NCI-H524 (cell line): ENCODE measurements around the gene PERP.
"Not testable (repeated sequence)": the region's sequence is repeated elsewhere in the genome, so short reads cannot be mapped to it uniquely, and the experiment has no call there.

ENCODE experiments used
- DNase-seq, 2 experiments: peaks; one replicate each; lab custom pipeline; 2025; lab: John Stamatoyannopoulos, UW

The PERP gene

DNA sequence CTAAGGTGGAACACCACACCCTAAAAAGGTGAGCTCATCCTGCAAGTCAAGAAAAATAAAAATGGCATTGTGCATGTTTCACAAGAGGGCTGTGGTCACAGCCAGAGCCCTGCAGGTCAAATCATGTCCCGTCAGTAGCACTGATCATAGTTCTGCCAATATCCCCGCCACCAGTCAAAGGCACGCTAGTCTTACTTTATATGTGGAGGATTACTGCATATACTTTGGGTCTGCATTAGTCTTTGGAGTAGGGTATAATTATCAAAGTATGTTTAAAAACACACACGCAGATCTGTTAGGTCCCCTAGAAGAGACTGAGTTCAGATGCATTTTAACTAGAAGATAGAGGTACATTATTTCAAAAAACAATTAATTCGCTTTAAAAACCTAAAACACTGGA lies 1.8 kb downstream of the PERP start:
- no peak for DNase-seq

DNA sequence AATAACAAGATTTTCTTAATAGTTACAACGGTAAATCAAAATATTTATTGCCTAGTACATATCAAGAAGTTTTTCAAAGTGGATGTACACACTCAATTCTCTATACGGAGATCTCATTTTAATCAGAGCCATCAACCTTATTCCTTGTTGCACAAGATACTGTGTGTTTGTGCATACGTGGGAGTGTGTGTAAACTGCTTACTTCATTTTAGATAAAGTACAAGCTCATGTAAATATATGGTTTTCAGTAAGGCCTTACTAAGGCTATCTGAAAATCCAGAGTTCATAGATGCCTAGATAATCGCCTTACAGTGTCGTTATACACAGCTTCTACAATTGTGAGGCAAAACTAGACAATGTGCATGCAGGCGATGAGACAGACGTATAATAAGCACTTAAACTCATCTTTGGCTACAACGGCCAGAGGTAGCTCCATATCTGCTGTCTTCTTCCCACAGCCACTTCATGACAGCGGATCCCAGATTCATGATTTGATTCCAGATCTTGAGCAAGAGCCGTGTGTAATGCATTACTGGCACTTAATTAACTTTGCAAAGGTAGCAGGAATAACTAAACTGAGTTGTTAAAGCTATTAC lies 2.5 kb downstream of the PERP start:
- DNase-seq = no peak

DNA sequence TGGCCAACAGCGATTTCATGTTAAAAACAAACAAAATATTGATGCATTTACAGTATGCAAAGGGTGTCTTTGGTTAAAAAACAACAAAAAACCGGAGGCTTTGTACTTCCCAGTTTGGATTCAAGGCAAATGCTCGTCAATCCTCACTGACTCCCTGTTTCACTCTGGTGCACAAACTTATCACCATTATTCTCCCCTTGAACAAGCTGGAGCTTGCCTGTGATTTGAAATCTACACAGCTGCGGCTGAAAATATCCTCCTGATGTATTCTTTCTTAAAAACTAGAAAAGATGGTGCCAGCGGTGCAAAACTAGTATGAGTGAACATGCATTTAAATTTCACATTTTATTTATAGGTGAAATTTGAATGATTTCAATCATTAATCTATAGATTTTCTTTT lies 3.3 kb downstream of the PERP start:
- DNase-seq = no peak

DNA sequence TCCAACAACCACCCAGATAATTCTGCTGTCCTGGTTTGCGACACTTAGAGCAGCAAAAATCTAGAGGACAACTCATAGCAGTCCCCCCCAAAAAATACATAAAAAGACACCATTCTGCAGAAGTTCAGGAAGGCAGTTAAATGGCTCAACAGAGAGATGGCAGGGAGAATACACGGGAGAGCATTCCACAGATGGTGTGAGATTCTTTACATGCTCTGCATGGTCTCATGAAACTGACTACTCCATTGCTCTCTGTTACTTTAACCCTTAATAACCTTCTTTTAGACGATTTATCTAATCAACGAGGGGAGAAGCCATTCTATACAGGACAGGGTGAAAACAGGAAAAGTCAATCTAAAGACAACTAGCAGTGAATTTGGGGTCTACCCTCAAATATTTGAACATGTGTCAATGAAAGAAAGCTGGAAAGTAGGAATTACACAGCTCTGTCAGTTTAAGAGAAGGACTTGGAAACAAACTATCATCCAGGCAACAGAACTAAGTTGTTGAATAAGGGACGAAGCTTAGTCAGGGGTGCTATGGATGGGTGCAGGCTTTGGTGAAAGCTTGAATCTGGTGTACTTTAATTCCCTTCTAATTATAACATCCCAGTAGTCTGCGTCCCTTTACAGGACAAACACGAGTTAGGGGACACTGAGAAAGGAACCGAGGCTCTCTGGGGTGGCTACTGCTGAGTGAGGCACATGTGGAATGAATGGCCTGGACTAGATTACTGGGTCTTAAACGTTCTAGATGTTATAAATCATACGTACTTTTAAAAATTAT lies 5.1 kb downstream of the PERP start:
- DNase-seq = no peak

DNA sequence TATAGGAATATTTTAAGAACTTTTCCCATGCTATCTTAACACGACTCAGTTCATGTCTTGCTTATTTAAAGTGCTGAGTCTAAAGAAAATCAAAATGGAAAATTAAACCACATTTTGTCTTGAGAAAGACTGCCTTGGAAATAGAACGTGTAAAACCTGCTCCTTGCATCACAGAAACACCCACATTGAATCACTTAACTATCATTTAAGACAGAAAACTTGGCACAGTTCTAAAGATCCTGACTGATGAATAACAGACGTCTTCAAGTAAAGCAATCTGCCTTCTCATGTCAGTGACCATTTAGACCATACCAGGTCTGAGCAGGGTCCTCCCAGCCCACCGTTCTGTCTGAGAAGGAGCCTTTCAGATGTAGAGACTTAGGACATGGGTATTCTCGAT lies 7.4 kb downstream of the PERP start:
- DNase-seq = no peak

DNA sequence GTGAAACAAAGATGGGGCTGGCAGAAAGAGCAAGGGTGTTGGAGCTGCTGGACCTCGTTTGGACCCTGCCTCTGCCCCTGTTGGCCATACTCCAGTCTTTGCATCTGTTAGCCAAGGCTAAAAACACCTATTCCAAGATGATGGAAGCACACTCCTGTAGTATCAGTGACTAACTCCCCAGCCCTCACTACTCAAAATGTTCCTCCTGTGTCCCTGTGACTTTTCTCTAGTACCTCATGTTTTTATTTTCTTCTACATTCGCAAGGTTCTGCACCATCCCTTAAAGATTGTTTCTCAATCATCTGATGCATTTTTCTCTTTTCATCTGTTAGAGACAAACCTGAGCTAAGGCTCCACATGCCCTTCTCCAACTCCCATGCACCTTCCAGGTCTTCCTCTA lies 8.9 kb downstream of the PERP start:
- no peak for DNase-seq

DNA sequence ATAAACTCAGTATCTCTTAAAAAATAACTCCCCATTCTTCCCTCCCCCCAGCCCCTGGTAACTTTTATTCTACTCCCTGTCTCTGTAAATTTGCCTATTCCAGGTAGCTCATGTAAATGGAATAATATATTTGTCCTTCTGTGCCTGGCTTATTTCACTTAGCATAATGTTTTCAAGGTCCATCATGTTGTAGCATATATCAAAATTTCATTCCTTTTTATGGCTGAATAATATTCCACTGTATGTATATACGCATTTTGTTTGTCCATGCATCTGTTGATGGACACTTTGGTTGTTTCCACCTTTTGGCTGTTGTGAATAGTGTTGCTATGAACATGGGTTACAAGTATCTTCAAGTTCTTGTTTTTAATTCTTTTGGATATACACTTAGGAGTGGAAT lies 13.0 kb downstream of the PERP start:
- no peak for DNase-seq

DNA sequence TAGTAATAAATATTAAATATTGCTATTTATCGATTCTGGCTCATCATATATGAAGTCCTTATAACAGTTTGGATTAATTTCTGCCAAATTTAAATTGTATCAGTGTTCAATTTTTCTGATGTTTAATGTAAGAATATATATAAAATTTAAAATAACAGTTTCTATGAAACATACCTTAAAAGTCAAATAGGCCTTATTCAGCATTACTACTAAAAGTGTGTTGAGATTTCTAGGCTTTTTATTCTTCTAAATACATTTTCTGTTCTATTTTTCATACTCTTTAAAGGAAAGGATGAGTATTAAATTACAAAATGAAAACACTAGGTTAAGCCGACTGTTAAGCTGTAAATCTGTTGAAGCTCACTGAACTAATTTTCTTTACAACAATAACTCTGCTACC lies 13.6 kb downstream of the PERP start:
- DNase-seq = no peak

DNA sequence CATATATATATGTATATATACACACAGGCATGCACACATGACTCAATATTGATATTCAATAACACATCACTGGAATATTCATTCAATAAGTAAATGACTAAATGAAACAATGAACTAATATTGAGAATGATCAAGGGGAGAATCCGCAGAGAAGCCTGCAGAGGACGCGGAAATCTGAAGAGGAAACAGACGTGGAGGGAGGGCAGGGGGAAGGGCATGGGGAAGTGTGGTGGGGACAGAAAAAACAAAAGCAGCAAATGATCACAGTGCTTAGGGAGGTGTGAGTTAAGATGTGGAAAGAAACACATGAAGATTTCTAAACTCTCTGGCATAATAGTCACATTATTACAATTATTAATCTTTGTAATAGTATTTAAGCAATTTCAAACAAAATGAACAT lies 14.5 kb downstream of the PERP start:
- DNase-seq = no peak

DNA sequence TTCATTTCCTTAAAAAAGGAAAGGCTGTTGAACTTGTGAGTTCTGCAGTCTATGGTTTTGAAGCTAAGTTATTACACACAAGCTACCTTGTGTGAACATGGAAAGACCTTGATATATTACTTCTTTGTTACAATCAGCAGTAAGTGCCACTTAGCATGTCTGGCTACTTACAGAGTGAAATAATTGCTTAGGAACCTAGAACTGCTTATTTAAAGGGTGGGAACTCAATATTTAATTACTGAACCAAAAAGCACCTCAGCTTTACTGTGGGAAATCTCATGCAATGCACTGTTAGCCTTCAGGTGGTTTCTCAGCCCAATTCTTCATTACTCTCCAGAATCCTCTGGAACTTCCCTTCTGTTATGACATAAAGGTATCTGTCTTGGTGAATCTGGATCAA lies 17.9 kb downstream of the PERP start:
- DNase-seq = no peak

DNA sequence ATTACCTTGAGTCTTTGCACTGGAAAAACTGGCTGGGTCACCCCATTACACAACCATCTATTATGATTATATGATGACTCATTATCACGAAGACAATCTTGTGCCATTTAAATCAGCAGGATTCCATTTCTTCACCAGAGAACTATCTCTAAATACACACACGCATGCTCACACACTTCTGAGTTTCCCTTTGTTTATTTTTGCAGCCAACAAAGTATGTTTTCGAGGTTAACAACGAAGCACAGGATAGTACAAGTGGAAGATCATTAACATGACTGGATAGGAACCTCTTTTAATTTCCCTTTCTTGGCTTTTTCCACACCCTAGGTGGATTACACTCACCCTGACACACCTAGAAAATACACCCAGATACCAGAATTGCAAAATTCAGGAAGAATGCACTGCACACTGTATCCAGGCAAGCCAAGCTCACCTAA lies 18.9 kb downstream of the PERP start:
- no peak for DNase-seq

DNA sequence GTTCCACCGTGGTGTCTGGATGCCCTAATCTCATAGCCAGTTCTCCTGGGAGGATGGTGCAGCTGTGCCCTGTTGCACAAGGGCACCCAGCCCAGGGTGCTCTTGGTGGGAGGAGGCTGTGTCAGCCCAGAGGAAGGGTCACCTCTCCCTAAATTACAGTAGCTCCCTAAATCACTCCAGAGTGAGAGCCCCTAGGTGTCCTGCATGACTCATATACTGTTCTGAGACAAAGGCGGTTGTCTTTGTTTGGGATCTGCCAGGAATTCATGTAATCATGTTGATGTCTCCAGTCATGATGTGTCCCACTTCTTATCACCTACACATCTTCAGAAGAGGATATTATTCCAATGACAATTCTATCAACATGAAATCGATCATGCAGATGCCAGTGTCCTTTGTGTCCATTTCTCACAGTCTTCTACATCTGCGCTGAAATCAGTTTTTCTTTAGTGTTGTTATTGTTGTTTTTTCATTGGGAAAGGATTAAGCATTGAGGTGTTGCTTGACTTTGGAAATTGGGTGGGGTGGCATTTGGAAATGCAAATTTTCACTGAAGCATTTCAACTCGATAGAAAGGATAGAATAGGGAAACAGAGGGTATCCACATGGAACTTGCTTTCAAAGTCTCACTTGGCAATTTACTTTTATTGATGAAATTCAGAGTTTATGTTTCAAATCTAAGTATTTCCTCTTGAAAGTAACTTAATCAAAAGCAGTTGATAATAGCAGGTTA lies 19.5 kb downstream of the PERP start:
- DNase-seq = no peak

DNA sequence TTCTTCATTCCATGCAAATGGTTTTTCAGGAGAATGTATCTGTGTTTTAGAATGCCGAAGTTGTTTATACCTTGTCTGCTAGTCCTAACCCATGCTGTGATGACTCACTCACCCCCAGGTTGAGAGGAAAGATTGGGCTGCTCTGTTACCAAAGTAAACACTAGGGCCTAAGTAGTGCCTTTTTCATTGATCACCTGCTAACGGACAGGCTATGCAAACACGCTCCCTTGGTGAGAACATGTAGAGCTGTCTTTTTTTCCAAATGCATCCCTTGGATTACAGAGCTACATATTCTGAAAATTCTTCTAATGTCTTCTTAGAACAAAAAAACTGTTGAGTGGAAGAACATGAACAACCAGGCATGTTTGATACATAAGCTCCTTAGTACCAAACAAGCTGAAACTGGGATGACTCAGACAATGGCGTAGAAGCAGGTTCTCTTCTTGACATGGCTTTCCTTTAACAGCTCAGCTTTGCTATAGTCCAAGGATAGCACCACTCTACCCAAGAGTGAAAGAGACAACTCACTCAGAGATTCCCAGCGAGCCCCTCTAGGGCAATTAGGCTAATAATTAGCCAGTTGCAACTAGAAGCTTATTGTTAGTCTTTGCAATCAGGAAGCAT lies 20.5 kb downstream of the PERP start:
- DNase-seq = no peak

DNA sequence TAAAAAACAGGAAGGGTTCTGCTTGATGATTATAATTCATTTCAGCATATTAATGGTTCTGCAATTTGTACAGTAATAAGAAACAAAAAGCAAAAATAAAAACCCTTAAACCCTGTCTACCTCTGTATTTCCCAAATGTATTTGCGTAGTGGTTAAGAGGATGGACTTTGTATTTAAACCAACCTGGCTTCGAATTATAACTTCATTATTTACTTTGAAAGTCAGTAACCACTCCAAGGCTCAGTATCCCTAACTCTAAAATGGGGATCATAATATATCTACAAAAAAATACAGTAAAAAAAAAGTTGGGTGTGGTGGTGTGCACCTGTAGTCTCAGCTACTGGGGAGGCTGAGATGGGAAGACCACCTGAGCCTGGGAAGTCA lies 21.4 kb downstream of the PERP start:
- DNase-seq = no peak

DNA sequence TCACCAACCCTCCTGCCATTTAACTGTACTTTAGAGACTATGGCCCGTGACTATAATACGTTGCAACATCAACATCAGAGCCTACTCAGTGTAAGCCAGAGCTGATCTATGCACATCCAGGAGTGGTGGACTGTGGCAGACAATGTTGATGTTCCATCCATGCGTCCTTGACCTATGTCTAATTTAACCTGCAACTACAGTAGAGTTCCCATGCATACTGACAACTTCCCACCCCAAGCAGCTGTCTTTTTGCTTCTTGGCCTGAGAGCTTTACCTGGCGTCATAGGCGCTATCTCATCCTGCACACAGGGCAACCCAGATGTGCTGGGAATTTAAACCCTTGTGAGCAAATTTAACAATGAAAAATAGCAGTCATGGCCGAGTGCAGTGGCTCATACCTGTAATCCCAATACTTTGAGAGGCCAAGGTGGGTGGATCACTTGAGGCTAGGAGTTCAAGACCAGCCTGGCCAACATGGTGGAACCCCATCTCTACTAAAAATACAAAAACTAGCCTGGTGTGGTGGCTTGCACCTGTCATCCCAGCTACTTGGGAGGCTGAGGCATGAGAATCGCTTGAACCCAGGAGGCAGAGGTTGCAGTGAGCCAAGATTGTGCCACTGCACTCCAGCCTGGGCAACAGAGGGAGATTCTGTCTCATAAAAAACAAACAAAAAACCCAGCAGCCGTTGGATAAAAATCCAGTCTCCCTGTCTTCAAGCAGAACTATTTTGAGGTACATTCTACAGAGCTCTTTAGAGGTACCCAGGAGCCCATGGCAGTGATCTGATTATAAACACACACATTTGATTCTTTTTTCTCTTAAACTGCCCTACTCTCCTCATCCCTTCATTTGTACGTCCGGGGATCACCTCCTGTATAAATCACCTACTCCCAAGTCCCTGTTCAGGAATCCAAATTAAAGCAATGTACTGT lies 22.0 kb downstream of the PERP start:
- no peak for DNase-seq

DNA sequence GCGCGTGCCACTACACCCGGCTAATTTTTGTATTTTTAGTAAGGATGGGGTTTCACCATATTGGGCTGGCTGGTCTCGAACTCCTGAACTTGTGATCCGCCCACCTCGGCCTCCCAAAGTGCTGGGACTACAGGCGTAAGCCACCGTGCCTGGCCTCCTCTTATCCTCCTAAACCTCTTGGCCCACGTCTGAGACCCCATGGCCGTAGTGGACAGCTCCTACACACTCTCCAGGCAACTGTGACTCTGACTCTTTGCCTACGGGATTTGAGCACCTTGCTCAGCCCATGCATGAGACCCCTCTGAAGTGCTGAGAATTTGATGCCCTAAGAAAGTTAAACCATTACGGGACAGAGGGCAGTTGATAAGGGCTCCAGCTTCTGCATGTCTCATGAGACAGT lies 25.0 kb downstream of the PERP start:
- DNase-seq = no peak

DNA sequence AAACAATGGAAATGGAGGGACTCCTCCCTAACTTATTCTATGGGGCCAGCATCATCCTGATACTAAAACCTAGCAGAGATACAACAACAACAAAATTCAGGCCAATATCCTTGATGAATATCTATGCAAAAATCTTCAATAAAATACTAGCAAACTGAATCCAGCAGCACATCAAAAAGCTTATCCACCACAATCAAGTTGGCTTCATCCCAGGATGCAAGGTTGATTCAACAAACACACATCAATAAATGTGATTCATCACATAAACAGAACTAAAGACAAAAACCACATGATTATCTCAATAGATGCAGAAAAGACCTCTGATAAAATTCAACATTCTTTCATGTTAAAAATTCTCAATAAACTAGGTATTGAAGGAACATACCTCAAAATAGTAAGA lies 27.7 kb downstream of the PERP start:
- not testable (repeated sequence) for DNase-seq

DNA sequence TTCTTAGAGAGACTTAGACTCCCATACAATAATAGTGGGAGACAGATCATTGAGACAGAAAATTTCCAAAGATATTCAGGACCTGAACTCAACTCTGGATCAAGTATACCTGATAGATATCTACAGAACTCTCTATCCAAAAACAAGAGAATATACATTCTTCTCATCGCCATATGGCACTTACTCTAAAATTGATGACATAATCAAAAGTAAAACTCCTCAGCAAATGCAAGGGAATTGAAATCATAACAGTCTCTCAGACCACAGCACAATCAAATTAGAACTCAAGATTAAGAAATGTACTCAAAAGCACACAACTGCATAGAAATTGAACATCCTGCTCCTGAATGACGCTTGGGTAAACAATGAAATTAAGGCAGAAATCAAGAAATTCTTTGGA lies 28.7 kb downstream of the PERP start:
- no peak for DNase-seq

DNA sequence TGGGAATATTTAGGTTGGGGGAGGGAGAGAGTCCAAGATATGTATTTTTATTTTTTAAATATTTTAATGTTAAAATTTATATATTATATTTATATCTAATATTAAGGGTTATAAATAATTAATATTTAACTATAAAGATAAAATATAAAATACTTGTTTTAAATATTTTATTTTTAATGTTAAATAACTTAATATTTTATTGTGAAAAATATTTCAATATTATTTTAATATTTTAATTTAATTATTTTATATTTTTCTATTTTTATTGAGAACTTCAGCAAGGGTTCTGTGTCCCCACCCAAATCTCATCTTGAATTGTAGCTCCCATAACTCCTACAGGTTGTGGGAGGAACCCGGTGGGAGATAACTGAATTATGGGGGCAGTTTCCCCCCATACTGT lies 34.0 kb downstream of the PERP start:
- no peak for DNase-seq

DNA sequence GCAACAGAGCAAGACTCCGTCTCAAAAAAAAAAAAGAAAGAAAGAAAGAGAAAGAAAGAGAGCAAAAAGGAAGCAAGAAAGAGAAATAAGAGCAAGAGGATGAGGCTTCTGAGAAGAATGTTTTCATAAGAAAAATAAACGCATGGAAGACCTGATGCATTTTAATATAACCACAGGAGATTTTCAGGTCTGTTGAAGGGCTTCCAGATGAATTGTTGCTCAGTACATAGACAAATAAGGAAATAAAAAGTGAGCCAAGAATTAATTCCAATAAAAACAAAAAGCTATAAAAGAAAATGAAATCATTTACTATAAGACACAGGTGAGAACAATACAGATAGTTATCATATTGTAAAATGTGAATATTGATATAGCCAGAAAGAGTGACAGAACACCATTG lies 43.5 kb downstream of the PERP start:
- no peak for DNase-seq

DNA sequence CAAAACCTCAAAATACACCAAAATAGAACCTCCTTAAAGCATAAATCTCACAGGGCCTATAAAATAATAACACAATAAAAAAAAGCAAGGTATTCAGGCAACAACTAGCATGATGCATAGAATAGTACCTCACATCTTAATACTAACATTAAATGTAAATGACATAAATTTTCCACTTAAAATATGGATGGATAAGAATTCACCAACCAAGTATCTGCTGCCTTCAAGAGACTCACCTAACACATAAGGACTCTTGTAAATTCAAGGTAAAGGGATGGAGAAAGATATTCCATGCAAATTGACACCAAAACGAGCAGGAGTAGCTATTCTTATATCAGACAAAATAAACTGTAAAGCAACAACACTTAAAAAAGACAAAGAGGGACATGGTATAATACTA lies 52.2 kb downstream of the PERP start:
- no peak for DNase-seq

DNA sequence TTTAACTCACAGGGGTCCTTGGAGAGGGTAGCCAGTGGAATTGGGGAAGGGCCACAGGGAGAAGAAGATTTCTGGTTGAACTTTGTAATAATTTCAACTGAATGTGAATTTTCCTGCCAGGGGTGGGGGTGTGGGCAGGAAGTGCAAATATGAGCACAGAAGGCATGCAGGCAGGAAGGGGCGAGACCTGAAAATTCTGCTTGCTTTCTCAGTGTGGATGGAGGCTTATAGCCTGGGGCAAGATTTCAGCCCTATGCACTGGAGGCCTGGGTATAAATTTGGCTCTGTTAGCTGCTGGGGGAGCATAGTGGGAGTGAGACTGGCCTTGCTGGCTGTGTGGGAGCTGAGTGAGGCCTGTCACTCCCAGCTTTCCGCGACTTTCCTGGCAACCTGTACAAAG lies 54.4 kb downstream of the PERP start:
- DNase-seq = no peak
